ENCODE data around the gene PDE6H.

The PDE6H gene

GRCh38 chr12:14972816-14973215 is at the start of gene PDE6H:
Gene PDE6H (plus strand): TSS chr12:14973042. CDS start chr12:14978013, 4,971 bp downstream.
- no peak for DNase-seq (ENCODE audit: low read depth)

- no peak for DNase-seq (ENCODE audit: low read depth)
Measured at GRCh38 chr12:14923944-14924343, 48.9 kb upstream of the PDE6H start.

- no peak for DNase-seq (ENCODE audit: low read depth)
Measured at GRCh38 chr12:14924541-14924940, 48.3 kb upstream of the PDE6H start.

- no peak for DNase-seq (ENCODE audit: low read depth)
Measured at GRCh38 chr12:14927267-14927666, 45.6 kb upstream of the PDE6H start.

- no peak for DNase-seq (ENCODE audit: low read depth)
Measured at GRCh38 chr12:14928931-14929330, 43.9 kb upstream of the PDE6H start.

- no peak for DNase-seq (ENCODE audit: low read depth)
Measured at GRCh38 chr12:14930299-14930698, 42.5 kb upstream of the PDE6H start.

GRCh38 chr12:14931359-14931758 is 41.5 kb upstream of the PDE6H start:
- DNase-seq (ENCODE audit: low read depth): no peak

- DNase-seq (ENCODE audit: low read depth): no peak
Measured at GRCh38 chr12:14931791-14932560, 40.9 kb upstream of the PDE6H start.

GRCh38 chr12:14934511-14934910 is 38.3 kb upstream of the PDE6H start:
- no peak for DNase-seq (ENCODE audit: low read depth)

- DNase-seq (ENCODE audit: low read depth): no peak
Measured at GRCh38 chr12:14935031-14935430, 37.8 kb upstream of the PDE6H start.

GRCh38 chr12:14936224-14936861 is 36.5 kb upstream of the PDE6H start:
- DNase-seq (ENCODE audit: low read depth): no peak

GRCh38 chr12:14937014-14937413 is 35.8 kb upstream of the PDE6H start:
- no peak for DNase-seq (ENCODE audit: low read depth)

- no peak for DNase-seq (ENCODE audit: low read depth)
Measured at GRCh38 chr12:14937689-14938088, 35.2 kb upstream of the PDE6H start.

GRCh38 chr12:14938301-14938700 is 34.5 kb upstream of the PDE6H start, which contains the start of gene ERP27:
Gene ERP27 (minus strand): TSS chr12:14938537. CDS start chr12:14938508, 29 bp downstream.
- DNase-seq (ENCODE audit: low read depth): no peak

GRCh38 chr12:14941369-14941768 is 31.5 kb upstream of the PDE6H start:
- no peak for DNase-seq (ENCODE audit: low read depth)

GRCh38 chr12:14942196-14942931 is 30.5 kb upstream of the PDE6H start:
- DNase-seq (ENCODE audit: low read depth): no peak

GRCh38 chr12:14946162-14946561 is 26.7 kb upstream of the PDE6H start:
- no peak for DNase-seq (ENCODE audit: low read depth)

GRCh38 chr12:14946861-14947260 is 26.0 kb upstream of the PDE6H start:
- DNase-seq (ENCODE audit: low read depth): no peak

GRCh38 chr12:14948672-14949071 is 24.2 kb upstream of the PDE6H start:
- DNase-seq (ENCODE audit: low read depth): no peak

GRCh38 chr12:14949631-14950030 is 23.2 kb upstream of the PDE6H start:
- no peak for DNase-seq (ENCODE audit: low read depth)

- DNase-seq (ENCODE audit: low read depth): no peak
Measured at GRCh38 chr12:14950421-14950820, 22.4 kb upstream of the PDE6H start.

- DNase-seq (ENCODE audit: low read depth): no peak
Measured at GRCh38 chr12:14950982-14951746, 21.7 kb upstream of the PDE6H start.

Data from stimulated activated CD8-positive, alpha-beta memory T cell treated with anti-CD3 and anti-CD28 coated beads, Interleukin-7, amount 100 ng/mL, for 24 hours (primary cell).